ENCODE measurements around the gene PLD3. TPM values are rescaled to one million over a fixed set of nuclear protein-coding genes. Genes with fewer than 3 reads are reported as not detected.

The PLD3 gene
- polyA plus RNA-seq, 1 donor (not counting 4 experiments of a cell fraction or from before 2014, with no cell fraction given) = 102 TPM

- H3K79me2 ChIP-seq (ENCODE audit: control insufficient read depth, insufficient read depth, low read length) = no peaks in the 10 kb centered on the region
- no peaks in the 10 kb centered on the region for H4K20me1 ChIP-seq (ENCODE audit: control insufficient read depth, extremely low read depth, insufficient read depth, low read length)
- H3K27me3 ChIP-seq (ENCODE audit: control insufficient read depth, extremely low read depth, insufficient read depth, low read length) = no peaks in the 10 kb centered on the region
- H3K36me3 ChIP-seq (ENCODE audit: control insufficient read depth in 2 of 2, extremely low read depth in 1 of 2, insufficient read depth in 2 of 2, low read length in 2 of 2) = peaks cover 32 to 38% of the 10 kb centered on the region in 2 experiments
- no peak overlapping the region for H3K4me3 ChIP-seq (ENCODE audit: control insufficient read depth in 2 of 3, extremely low read depth in 1 of 3, insufficient read depth in 2 of 3, low read depth in 1 of 3, low read length in 3 of 3)
- dilution Hi-C loops (cut with MboI; ENCODE audit: extremely low pct_ligation_motif_present, low sequenced_read_pairs) = no loop called here
- FAIRE-seq (no peak), DNase-seq (ENCODE audit: low read depth, low spot score) (no peak)
- H3K4me2 ChIP-seq (ENCODE audit: control insufficient read depth, extremely low read depth, insufficient read depth, low read depth, low read length) = no peak overlapping the region
- no peak overlapping the region for H2AFZ ChIP-seq (ENCODE audit: control insufficient read depth, low read length)
- no peak overlapping the region for H3K9ac ChIP-seq (ENCODE audit: control insufficient read depth, extremely low read depth, insufficient read depth, low read length)
- H3K9me1 ChIP-seq (ENCODE audit: control insufficient read depth, extremely low read depth, insufficient read depth, low read length) = no peaks in the 10 kb centered on the region
- H3K9me3 ChIP-seq (ENCODE audit: control insufficient read depth, low read depth, low read length) = no peaks in the 10 kb centered on the region
- TF ChIP-seq EZH2 (IDR thresholded peaks at IDR 0.05; ENCODE audit: low read length) = no peak
- TF ChIP-seq, protein P1, sequence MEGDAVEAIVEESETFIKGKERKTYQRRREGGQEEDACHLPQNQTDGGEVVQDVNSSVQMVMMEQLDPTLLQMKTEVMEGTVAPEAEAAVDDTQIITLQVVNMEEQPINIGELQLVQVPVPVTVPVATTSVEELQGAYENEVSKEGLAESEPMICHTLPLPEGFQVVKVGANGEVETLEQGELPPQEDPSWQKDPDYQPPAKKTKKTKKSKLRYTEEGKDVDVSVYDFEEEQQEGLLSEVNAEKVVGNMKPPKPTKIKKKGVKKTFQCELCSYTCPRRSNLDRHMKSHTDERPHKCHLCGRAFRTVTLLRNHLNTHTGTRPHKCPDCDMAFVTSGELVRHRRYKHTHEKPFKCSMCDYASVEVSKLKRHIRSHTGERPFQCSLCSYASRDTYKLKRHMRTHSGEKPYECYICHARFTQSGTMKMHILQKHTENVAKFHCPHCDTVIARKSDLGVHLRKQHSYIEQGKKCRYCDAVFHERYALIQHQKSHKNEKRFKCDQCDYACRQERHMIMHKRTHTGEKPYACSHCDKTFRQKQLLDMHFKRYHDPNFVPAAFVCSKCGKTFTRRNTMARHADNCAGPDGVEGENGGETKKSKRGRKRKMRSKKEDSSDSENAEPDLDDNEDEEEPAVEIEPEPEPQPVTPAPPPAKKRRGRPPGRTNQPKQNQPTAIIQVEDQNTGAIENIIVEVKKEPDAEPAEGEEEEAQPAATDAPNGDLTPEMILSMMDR (optimal IDR thresholded peaks at IDR 0.05 in 1 of 3, IDR thresholded peaks at IDR 0.05 in 1 of 3, conservative IDR thresholded peaks at IDR 0.05 in 1 of 3; ENCODE audit: extremely low read depth in 1 of 3, insufficient read depth in 2 of 3, low read length in 3 of 3) = no peak
- no peak overlapping the region for H3K27ac ChIP-seq (ENCODE audit: control insufficient read depth, insufficient read depth, low read length)
- H3K4me1 ChIP-seq (ENCODE audit: control insufficient read depth, extremely low read depth, insufficient read depth, low read length) = no peaks in the 10 kb centered on the region
Measured at GRCh38 chr19:40322951-40323615, 25.4 kb upstream of the PLD3 start.

GRCh38 chr19:40323705-40324104 is 24.8 kb upstream of the PLD3 start:
- no peak overlapping the region for H3K4me2 ChIP-seq (ENCODE audit: control insufficient read depth, extremely low read depth, insufficient read depth, low read depth, low read length)
- no peak overlapping the region for H3K9ac ChIP-seq (ENCODE audit: control insufficient read depth, extremely low read depth, insufficient read depth, low read length)
- H4K20me1 ChIP-seq (ENCODE audit: control insufficient read depth, extremely low read depth, insufficient read depth, low read length) = no peaks in the 10 kb centered on the region
- H3K9me3 ChIP-seq (ENCODE audit: control insufficient read depth, low read depth, low read length) = no peaks in the 10 kb centered on the region
- peaks cover 38 to 40% of the 10 kb centered on the region in 2 experiments for H3K36me3 ChIP-seq (ENCODE audit: control insufficient read depth in 2 of 2, extremely low read depth in 1 of 2, insufficient read depth in 2 of 2, low read length in 2 of 2)
- no peak for FAIRE-seq
- no peak for DNase-seq (ENCODE audit: low read depth, low spot score)
- no peak overlapping the region for H3K4me3 ChIP-seq (ENCODE audit: control insufficient read depth in 2 of 3, extremely low read depth in 1 of 3, insufficient read depth in 2 of 3, low read depth in 1 of 3, low read length in 3 of 3)
- H3K9me1 ChIP-seq (ENCODE audit: control insufficient read depth, extremely low read depth, insufficient read depth, low read length) = no peaks in the 10 kb centered on the region
- H3K4me1 ChIP-seq (ENCODE audit: control insufficient read depth, extremely low read depth, insufficient read depth, low read length) = no peaks in the 10 kb centered on the region
- dilution Hi-C loops (cut with MboI; ENCODE audit: extremely low pct_ligation_motif_present, low sequenced_read_pairs) = no loop called here
- no peaks in the 10 kb centered on the region for H3K27me3 ChIP-seq (ENCODE audit: control insufficient read depth, extremely low read depth, insufficient read depth, low read length)
- TF ChIP-seq EZH2 (IDR thresholded peaks at IDR 0.05; ENCODE audit: low read length) = no peak
- TF ChIP-seq, protein P1 (optimal IDR thresholded peaks at IDR 0.05 in 1 of 3, IDR thresholded peaks at IDR 0.05 in 1 of 3, conservative IDR thresholded peaks at IDR 0.05 in 1 of 3; ENCODE audit: extremely low read depth in 1 of 3, insufficient read depth in 2 of 3, low read length in 3 of 3) = no peak
- H2AFZ ChIP-seq (ENCODE audit: control insufficient read depth, low read length) = no peak overlapping the region
- no peaks in the 10 kb centered on the region for H3K79me2 ChIP-seq (ENCODE audit: control insufficient read depth, insufficient read depth, low read length)
- H3K27ac ChIP-seq (ENCODE audit: control insufficient read depth, insufficient read depth, low read length) = no peak overlapping the region
